Activated CD8-positive, alpha-beta memory T cell treated with anti-CD3 and anti-CD28 coated beads for 4 hours (primary cell): Measurements from ENCODE around the gene CCDC187.

Source experiments
- DNase-seq, 2 donors: peaks; one replicate each; pipeline ENCODE4 v3.0.0-alpha.2; 2020; ENCODE audit warnings: low read depth in 2 of 2

The CCDC187 gene

DNA sequence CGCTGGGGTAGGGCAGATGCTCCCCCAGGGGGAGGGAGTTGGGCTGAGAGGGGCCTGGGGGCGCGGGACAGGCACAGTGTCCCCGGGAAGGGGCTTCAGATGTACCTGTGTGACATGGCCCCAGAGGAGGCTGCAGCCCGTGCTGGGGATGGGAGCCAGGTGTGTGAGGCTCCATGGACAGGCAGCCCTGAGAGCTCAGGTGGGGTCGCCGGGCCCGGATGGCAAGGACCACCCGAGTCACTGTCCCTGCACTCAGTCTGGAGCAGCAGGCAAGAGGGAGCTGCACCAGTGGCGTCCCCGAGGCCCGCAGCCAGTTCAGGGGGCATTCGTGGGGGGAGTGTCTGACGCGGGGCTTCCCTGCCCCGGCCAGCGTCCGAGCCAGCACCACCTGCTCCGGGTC is 18.9 kb downstream of the CCDC187 start:
- no peak for DNase-seq

DNA sequence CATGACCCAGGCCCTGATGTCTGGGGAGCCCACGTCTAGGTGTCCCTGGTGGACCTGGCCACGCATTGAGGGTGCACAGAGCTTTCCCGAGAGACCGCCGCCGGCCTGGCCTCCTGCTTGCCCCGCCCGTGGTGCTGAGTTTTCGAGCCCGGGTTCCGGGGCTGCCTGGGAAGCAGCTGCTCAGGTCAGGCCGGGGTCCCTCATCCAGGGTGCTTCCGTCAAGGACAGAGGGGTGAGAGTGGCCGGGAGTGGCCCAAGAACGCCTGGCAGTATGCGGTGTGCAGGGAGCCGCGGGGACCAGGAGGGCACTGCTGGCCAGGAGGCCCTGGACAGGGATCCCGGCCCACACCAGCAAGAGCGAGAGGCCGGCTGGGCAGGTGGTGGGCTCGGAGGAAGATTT is 19.6 kb downstream of the CCDC187 start:
- DNase-seq: no peak

DNA sequence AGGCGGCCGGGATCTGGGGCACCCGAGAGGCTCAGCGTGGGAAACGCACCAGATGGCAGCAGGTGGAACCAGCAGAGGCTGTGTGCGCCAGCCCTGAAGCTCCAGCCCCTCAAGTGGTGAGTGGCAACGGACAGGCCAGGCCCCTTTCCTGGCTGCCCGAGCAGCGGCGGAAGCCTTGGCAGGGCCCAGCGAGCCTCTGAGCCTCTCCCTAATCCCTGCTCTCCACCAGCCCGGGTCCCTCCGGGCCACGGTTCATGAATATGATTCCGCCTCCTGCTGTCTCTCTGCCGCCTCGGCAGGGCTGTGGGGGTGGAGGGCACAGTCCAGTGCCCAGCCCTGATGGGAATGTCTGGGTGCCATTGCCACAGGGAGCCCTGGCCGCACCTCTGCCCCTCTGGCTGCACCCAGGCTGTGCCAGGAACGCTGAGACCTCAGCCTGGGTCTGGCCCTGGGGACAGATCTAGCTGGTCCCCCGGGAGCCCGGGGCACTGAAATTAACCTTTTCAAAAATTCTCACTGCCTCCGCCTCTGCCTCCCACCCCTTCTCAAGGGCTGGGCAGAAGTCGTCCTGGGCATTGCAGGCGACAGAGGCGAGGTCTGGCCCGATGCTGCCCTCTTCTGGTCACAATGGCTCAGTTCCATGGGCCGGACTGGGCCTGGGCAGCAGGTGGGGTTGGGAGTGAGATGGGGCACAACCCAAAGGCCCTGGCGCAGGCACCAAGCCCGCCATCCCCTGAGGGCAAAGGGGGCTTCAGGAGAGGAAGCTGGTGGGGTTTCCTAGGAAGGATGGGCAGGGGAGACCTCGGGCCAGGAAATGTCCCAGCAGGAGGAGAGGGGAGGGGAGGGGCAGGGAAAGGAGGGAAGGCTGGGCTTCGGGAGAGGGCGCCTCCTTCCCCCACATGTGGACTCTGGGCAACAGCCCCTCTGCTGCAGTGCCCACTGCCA is 20.3 kb downstream of the CCDC187 start:
- peak; percentile 43 to 48 for DNase-seq

- DNase-seq: no peak
These were observed 21.5 kb downstream of the CCDC187 start for GRCh38 chr9:136282272-136282861.

DNA sequence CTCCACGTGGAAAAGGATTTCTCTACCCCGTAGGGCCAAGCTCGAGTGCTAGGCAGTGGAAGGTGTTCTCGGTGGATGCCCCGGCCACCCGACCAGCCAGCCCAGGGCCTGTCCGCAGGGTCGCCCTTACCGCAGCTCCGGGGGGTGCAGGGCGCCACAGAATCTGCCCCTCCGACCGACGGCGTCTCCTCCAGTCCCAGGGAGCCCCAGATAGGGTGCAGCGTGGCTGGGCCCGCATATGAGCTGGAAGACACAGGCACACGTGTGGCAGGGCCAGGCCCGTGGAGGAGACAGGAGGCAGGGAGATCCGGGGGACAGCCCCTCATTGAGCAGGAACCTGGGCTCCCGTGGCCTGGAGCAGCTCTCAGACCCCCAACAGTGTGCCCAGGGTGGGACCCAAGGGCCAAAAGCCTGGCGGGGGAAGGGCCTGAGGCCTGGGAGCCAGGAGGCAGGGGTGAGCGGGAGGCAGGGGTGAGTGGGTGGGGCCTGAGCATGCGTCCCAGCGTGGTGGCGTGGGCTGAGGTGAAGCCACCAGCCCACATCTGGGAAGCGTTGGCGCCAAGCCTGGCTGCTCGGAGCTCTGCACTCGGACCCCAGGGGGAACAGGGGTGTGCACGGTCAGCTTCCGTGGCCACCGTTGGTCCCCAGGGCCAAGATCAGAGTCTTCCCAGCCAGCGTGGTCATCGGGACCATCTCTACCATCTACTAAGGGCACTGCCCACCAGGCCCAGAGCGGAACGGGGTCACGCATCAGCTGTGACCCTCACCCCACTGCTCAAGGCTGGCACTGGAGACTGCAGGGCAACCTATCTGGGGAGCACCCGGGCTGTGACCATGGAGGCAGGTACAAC is 22.2 kb downstream of the CCDC187 start:
- DNase-seq: no peak

DNA sequence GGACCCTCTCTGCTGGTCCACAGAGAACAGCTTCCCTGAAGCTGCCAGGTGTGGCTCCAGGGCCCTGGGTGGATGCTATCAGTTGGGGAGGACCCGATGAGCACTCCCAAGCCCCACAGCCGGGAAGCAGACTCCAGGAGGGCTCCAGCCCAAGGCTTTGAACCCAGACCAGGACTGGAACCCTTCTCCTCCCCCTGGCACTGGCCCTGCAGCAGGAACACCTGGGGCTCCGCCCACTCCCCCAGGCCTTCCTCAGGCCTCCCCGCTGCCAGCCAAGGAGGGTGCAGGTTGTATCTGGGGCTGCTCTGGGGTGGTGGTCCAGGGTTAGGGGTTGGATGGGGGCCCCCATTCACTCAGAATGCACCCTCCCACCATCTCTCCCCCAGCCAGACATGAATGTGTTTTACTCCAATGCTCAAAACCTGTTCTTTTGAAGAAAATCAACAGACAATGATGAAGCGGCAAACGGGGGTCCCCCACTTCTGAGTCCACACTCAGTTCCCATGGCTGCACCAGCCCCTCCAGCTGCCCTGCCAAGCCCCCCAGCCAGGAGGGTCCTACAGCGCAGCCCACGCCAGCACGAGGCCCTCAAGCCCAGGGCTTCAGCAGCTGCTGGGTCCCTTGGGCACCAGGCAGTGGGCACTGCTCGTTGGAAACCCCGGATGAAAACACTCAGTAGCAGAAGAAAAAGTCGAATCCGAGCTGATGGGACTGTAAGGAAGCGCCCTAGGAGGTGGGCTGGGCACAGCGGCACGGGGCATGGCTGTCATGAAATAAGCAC is 23.2 kb downstream of the CCDC187 start:
- DNase-seq: no peak

DNA sequence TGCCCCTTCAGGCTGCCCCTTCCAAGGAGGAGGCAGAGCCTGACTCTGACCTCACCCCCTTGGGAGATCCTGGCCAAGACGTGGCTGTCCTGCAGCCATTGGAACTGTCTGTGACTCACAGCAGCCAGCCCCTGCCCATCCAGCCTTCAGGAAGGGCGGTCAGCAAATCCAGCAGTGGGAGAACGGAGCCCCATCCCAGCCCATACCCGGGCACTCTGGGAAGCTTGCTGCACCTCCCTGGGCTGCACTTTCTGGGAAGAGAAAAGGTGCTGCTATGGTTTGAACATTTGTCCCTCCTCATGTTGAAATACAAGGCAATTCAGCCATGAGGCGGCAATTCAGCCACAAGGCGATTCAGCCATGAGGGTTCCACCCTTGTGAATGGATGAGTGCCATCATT is 24.4 kb downstream of the CCDC187 start:
- DNase-seq: no peak

DNA sequence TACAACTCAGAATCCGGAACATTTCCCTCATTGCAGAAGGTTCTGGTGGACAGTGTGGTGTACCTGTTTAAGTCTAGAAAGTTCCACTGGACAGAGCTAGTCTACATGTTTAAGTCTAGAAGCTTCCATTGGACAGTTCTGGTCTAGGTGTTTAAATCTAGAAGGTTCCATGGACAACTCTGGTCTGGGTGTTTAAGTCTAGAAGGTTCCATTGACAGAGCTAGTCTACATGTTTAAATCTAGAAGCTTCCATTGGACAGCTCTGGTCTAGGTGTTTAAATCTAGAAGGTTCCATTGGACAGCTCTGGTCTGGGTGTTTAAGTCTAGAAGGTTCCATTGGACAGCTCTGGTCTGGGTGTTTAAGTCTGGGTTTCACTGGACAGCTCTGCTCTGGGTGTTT is 25.0 kb downstream of the CCDC187 start:
- no peak for DNase-seq

DNA sequence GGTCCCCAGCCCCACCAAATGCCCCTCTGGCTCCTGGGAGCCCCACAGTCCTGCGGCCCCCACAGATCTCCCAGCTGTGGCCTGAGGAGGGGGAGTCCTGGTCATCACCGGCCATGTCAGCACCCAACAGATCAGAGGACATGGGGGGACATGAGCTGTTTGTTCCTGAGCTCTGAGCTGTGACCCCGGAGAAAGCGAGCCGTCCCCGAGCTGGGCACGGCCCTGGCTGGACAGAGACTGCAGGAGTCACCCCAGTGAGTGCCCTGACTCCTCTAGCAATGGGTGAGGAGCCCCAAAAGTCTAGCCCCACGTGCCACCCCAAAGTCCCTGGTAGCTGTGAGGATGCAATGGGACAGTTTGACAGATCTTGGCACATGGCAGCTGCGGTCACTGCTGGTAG is 25.7 kb downstream of the CCDC187 start:
- no peak for DNase-seq

DNA sequence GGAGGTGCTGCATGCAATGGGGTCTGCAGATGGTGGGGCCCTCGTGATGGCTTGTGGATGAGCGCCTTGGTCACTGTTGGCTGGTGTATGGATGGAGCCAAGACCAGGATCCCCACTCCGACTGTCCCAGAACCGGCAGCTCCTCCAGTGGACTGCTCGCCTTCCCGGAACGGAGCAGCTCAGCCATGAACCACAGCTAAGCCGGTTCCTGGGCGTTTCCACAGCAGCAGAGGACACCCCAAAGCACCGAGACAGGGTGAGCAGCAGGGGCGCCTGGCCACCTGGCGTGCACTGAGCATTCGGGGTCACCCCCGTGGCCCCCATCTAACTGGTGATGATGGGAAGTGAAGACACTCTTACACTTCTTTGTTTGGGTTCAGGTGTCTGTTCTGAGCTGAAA is 26.1 kb downstream of the CCDC187 start:
- no peak for DNase-seq

DNA sequence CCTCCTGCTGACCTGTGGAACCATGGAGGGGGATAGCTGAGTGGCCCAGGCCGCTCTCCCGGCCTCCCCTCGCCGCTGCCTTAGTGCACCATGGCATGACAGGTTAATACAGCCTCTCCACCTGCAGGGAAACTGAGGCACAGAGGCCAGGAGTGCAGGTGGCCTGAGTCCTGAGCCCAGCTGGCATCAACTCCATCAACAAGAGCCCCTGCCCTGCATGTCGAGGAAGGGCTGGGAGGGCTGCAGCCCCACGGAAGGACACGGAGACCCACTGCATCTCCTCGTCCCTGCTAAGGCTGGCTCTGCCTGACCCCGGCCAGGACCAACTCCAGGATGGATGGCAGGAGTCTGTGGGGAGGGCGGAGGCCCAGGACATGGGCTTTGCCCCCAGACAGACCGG is 27.2 kb downstream of the CCDC187 start:
- DNase-seq: no peak

- no peak for DNase-seq
These were observed 28.1 kb downstream of the CCDC187 start for GRCh38 chr9:136275655-136276429.

DNA sequence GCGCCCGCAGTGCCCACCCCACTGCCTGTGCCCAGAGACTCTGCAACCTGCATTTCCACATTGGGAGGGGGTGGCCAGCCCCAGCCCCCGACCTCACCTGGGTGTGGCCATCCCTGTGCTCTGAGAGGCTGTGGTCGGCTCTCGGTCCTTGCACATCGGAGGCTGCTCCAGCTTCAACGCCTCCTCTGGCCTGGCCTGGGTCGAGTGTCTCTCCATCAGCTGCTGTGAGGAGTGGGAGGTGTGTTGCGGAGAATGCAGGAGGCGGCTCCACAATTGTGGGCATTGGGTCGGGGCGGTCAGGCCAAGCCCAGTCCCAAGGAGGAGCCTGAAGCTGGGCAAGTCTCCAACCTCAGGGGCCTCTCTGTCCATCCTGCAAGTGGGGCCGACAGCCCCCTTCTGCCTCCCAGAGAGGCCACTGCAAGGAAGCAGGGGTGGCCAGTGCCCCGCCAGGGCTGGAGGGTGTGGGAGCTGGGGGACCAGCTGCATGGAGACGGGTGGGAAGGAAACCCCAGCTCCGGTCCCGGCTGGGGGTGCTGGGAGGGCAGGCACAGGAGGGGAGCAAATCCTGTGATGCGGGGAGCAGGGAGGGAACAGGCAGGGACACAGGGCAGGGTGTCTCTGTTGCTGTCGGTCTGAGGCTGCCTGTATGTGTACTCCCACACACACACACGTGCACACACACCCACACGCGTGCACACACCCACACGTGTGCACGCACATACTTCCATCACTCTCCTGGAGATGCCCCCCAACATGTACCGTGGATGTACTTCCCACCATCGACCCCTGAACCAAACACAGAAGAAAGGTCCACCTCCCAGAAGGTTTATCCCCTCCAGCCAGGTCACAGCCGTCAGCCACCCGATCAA is 28.9 kb downstream of the CCDC187 start:
- no peak for DNase-seq

GRCh38 chr9:136273921-136274785 is 29.7 kb downstream of the CCDC187 start:
- DNase-seq: no peak

DNA sequence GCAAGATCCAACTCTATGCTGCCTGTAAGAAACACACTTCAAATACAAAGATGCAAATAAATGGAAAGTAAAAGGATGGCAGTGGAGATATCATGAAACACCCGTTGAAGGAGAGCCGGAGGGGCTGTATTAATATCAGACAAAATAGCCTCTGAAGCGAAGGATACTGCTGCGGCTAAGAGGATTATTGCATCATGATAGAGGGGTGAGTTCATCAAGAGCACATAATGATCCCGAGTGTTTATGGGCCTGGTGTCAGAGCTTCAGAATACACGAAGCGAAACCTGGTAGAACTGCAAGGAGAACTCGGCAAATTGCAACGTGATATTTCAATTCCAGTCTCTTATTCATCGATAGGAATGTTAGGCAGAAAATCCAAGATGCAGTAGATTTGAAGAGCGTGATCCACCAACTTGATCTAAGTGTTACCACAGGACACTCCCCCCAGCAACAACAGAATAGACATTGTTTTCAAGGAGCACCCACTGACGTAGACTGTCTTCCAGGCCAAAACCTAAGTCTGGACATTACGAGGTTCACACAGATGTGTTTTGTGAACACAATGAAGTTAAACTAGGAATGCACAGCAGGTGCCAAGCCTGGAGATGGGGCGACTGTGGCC is 30.5 kb downstream of the CCDC187 start:
- no peak for DNase-seq

DNA sequence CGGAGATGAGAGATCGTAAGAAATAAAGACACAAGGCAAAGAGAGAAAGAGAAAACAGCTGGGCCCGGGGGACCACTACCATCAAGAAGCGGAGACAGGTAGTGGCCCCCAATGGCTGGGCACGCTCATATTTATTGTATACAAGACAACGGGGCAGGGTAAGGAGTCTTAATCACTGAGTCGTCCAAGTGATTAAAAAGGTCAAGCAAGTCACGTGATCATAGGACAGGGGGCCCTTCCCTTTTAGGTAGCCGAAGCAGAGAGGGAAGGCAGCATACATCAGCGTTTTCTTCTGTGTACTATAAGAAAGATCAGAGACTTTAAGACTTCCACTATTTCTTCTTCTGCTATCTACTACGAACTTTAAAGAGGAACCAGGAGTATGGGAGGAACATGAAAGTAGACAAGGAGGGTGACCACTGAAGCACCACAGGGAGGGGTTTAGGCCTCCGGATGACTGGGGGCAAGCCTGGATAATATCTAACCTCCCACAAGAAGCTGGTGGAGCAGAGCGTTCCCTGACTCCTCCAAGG is 33.7 kb downstream of the CCDC187 start:
- no peak for DNase-seq

DNA sequence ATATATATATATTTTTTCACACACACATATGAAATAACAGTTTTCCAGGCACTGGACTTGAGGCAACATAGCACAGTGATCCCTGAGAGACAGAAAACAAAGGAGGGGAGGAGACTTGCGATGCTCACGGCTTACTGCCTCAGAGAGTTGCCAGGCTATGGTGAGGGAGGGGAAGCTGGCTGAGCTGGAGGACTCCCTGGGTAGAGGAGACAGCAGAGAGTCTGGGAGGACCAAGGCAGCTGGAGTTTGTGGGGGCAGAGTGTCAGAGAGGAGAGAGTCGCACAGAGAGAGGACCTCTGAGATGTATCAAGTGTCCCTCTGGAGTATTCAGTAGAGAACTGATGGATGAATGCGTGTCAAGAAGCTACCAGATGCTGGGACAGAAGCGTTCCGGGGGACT is 35.2 kb downstream of the CCDC187 start:
- no peak for DNase-seq

GRCh38 chr9:136268318-136268717 is 35.6 kb downstream of the CCDC187 start:
- no peak for DNase-seq
